ENCODE results near the gene PCK2. TPM values are rescaled to one million over a fixed set of nuclear protein-coding genes. Genes with fewer than 3 reads are reported as not detected.

Gene PCK2
- total and polyA plus RNA-seq, 2 of the 13 experiments (the other 11 are each of a cell fraction or from before 2014, with no cell fraction given): 129 to 272 TPM

DNA sequence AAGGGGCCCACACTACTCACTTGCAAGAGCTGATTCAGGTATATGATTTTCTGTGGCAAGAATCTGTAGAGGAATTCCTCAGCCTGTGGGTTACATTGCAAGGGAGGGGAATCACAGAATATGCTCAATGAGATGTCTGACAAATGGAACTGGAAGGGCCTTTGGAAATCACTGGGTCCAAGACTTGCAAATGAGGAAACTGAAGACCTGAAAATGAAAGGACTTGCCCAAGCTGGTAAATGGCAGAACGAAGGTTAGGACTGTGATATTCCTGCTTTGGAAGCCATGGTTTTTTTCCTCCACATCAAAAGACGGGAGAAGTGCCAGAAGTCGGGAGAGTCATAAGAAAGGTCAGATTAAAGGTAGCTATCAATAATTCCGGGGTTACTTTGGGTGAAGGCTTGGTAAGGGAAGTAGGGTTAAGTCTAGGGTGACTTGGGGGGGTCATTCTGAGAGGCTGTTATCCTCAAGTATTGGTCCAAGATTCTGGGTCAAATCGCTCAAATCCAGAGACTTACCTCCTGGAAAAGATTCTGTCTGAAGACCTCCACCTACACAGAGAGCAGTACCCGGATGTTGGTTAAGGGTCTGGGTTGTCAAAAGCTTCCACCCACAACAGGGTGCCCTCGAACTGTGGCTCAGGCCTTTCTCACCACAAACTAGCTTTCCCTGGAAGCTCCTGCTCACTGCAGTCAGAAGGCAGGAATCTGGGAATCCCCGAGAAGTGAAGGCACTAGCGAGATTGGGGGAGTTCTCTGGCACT, 51.8 kb downstream of the PCK2 start (continued):
- no peak for TF ChIP-seq MXI1 (IDR thresholded peaks at IDR 0.05; ENCODE audit: borderline replicate concordance, low read depth, low read length)
- TF ChIP-seq ARNTL (CRISPR knock-in tag; IDR thresholded peaks at IDR 0.05): 0 out of 2 replicates have a peak, but pooled peaks have one; percentile 23
- TF ChIP-seq, protein P1, sequence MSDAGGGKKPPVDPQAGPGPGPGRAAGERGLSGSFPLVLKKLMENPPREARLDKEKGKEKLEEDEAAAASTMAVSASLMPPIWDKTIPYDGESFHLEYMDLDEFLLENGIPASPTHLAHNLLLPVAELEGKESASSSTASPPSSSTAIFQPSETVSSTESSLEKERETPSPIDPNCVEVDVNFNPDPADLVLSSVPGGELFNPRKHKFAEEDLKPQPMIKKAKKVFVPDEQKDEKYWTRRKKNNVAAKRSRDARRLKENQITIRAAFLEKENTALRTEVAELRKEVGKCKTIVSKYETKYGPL (CRISPR knock-in tag; IDR thresholded peaks at IDR 0.05): no peak
- 0 out of 2 replicates have a peak, but pooled peaks have one; percentile 2 for TF ChIP-seq ZNF772 (CRISPR knock-in tag; IDR thresholded peaks at IDR 0.05)
- TF ChIP-seq ZNF17 (CRISPR knock-in tag; IDR thresholded peaks at IDR 0.05): no peak
- no peak for TF ChIP-seq SAFB2 (CRISPR knock-in tag; IDR thresholded peaks at IDR 0.05; ENCODE audit: borderline replicate concordance, low read depth)
- TF ChIP-seq ZNF567 (CRISPR knock-in tag; IDR thresholded peaks at IDR 0.05; ENCODE audit: borderline replicate concordance): 0 out of 2 replicates have a peak, but pooled peaks have one; percentile 26
- TF ChIP-seq, protein P2, sequence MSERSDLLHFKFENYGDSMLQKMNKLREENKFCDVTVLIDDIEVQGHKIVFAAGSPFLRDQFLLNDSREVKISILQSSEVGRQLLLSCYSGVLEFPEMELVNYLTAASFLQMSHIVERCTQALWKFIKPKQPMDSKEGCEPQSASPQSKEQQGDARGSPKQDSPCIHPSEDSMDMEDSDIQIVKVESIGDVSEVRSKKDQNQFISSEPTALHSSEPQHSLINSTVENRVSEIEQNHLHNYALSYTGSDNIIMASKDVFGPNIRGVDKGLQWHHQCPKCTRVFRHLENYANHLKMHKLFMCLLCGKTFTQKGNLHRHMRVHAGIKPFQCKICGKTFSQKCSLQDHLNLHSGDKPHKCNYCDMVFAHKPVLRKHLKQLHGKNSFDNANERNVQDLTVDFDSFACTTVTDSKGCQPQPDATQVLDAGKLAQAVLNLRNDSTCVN (CRISPR knock-in tag; IDR thresholded peaks at IDR 0.05; ENCODE audit: borderline replicate concordance): peak; percentile 65; the same call in 1 of the 2 replicates
- TF ChIP-seq GZF1 (CRISPR knock-in tag; IDR thresholded peaks at IDR 0.05): 0 out of 2 replicates have a peak, but pooled peaks have one; percentile 5
- TF ChIP-seq ZNF180 (CRISPR knock-in tag; IDR thresholded peaks at IDR 0.05; ENCODE audit: borderline replicate concordance, low read depth): 0 out of 2 replicates have a peak, but pooled peaks have one; percentile 17
- no peak for TF ChIP-seq ZKSCAN1 (IDR thresholded peaks at IDR 0.05; ENCODE audit: low read length)
- 0 out of 2 replicates have a peak, but pooled peaks have one; percentile 66 for TF ChIP-seq SMAD9 (CRISPR knock-in tag; IDR thresholded peaks at IDR 0.05)
- peak; percentile 19 for TF ChIP-seq ARNT2 (CRISPR knock-in tag; IDR thresholded peaks at IDR 0.05; ENCODE audit: low read depth)
- no peak for TF ChIP-seq TCF7 (IDR thresholded peaks at IDR 0.05; ENCODE audit: low read depth)
- no peak for TF ChIP-seq ZMYM2 (CRISPR knock-in tag; IDR thresholded peaks at IDR 0.05)
- TF ChIP-seq ZBTB21 (CRISPR knock-in tag; IDR thresholded peaks at IDR 0.05): 0 out of 2 replicates have a peak, but pooled peaks have one; percentile 47
- TF ChIP-seq ZBTB20 (CRISPR knock-in tag; IDR thresholded peaks at IDR 0.05; ENCODE audit: borderline replicate concordance, low read depth): no peak
- 0 out of 2 replicates have a peak, but pooled peaks have one; percentile 6 for TF ChIP-seq ZNF235 (CRISPR knock-in tag; IDR thresholded peaks at IDR 0.05; ENCODE audit: borderline replicate concordance)
- no peak for TF ChIP-seq TCF7L2 (IDR thresholded peaks at IDR 0.05; ENCODE audit: low read depth, low read length)
- TF ChIP-seq, protein P3, sequence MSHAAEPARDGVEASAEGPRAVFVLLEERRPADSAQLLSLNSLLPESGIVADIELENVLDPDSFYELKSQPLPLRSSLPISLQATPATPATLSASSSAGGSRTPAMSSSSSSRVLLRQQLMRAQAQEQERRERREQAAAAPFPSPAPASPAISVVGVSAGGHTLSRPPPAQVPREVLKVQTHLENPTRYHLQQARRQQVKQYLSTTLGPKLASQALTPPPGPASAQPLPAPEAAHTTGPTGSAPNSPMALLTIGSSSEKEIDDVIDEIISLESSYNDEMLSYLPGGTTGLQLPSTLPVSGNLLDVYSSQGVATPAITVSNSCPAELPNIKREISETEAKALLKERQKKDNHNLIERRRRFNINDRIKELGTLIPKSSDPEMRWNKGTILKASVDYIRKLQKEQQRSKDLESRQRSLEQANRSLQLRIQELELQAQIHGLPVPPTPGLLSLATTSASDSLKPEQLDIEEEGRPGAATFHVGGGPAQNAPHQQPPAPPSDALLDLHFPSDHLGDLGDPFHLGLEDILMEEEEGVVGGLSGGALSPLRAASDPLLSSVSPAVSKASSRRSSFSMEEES (CRISPR knock-in tag; IDR thresholded peaks at IDR 0.05): peak; percentile 26; the same call in 1 of the 2 replicates
- TF ChIP-seq ZNF570 (CRISPR knock-in tag; IDR thresholded peaks at IDR 0.05; ENCODE audit: borderline replicate concordance): 0 out of 2 replicates have a peak, but pooled peaks have one; percentile 32
- TF ChIP-seq SALL2 (CRISPR knock-in tag; IDR thresholded peaks at IDR 0.05): 0 out of 2 replicates have a peak, but pooled peaks have one; percentile 19
- TF ChIP-seq ATRX (CRISPR knock-in tag; IDR thresholded peaks at IDR 0.05; ENCODE audit: borderline replicate concordance): peak; percentile 90; the same call in 1 of the 2 replicates
- TF ChIP-seq RFXANK (CRISPR knock-in tag; IDR thresholded peaks at IDR 0.05): no peak; the same call in 1 of the 2 replicates
- TF ChIP-seq, protein P4, sequence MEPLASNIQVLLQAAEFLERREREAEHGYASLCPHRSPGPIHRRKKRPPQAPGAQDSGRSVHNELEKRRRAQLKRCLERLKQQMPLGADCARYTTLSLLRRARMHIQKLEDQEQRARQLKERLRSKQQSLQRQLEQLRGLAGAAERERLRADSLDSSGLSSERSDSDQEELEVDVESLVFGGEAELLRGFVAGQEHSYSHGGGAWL (CRISPR knock-in tag; IDR thresholded peaks at IDR 0.05): no peak
- TF ChIP-seq PAF1 (CRISPR knock-in tag; IDR thresholded peaks at IDR 0.05): 0 out of 2 replicates have a peak, but pooled peaks have one; percentile 33
